ENCODE data around the gene ZNF771. TPM values are rescaled to one million over a fixed set of nuclear protein-coding genes. Genes with fewer than 3 reads are reported as not detected.

ZNF771 gene
- total and polyA plus RNA-seq, 2 donors (not counting 3 experiments of a cell fraction or from before 2014, with no cell fraction given) = 11.7 to 16.8 TPM

DNA sequence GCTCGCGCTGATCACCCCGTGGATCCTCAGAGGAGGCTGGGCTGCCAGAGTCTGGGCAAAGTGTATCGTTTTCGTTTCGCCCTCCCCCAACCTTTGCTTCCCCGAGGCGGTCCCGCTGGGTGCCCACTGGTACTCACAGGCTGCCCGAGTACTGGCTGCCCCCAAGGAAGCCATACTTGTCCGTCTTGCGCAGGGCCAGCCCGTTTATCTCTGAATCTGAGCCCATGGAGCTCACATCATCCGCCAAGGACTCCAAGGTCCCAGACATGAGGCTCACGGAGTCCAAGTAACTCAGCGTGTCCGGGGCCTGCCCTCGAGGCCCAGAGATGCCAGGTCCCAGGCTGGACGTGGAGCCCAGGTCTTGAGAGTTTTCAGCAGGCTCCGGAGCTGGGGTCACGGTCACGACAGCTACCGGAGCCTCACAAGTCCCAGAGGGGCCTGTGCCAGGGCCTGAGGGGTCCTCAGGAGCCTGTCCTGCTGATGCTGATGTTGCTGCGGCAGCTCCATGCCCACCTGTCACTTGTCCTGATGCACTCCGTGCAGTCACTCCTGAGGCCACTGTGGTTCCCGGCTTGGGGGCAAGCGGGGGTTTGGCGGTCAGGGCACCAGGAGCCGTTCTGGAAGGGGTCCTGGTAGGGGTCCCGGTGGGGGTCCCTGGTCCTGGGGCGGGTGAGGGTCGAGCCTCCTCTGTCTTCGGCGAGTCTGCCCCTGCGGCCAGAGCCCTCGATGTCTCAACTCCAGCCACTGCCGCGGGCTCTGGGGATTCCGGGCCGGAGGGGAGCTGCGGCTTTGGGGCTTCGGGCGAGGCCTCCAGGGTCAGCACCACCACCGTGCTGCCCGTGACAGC is 38.1 kb upstream of the ZNF771 start:
- H4K20me1 ChIP-seq (replicated peaks; ENCODE audit: control insufficient read depth, extremely low read depth, insufficient read depth, low read length) = no peaks in the 10 kb centered on the region
- TF ChIP-seq GATA2 (IDR thresholded peaks at IDR 0.05; ENCODE audit: insufficient read depth, insufficient read length, low read depth, low read length) = no peak
- TF ChIP-seq FOS (IDR thresholded peaks at IDR 0.05; ENCODE audit: borderline replicate concordance, insufficient read depth, low read length) = no peak
- no peak for TF ChIP-seq CTCF (IDR thresholded peaks at IDR 0.05; ENCODE audit: extremely low read depth in 1 of 2, insufficient read depth in 1 of 2, low read depth in 1 of 2, low read length in 2 of 2)
- TF ChIP-seq MYC (IDR thresholded peaks at IDR 0.05; ENCODE audit: low read depth, low read length) = no peak
- no peak for TF ChIP-seq POLR2A (IDR thresholded peaks at IDR 0.05; ENCODE audit: low read depth, low read length)
- TF ChIP-seq JUN (IDR thresholded peaks at IDR 0.05; ENCODE audit: borderline replicate concordance, insufficient read depth, insufficient read length, low read depth) = no peak
- TF ChIP-seq, protein P1, sequence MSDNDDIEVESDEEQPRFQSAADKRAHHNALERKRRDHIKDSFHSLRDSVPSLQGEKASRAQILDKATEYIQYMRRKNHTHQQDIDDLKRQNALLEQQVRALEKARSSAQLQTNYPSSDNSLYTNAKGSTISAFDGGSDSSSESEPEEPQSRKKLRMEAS (IDR thresholded peaks at IDR 0.05; ENCODE audit: insufficient read depth, insufficient read length) = no peak
- no peak for TF ChIP-seq POLR2AphosphoS5 (IDR thresholded peaks at IDR 0.05; ENCODE audit: insufficient read depth, low read depth, low read length)
- TF ChIP-seq EZH2 (IDR thresholded peaks at IDR 0.05; ENCODE audit: borderline replicate concordance, low read depth, low read length, severe bottlenecking) = no peak
- no peaks in the 10 kb centered on the region for H3K9me1 ChIP-seq (replicated peaks; ENCODE audit: control insufficient read depth, extremely low read depth, insufficient read depth, low read length)
- dilution Hi-C loops (cut with MboI; ENCODE audit: extremely low pct_ligation_motif_present, low sequenced_read_pairs) (no loop called here), intact Hi-C loops (cut with micrococcal nuclease) (no loop called here)
- peak overlapping the region; percentile 42 for H3K27ac ChIP-seq (ENCODE audit: insufficient read depth, low read depth, low read length)
- FAIRE-seq = no peak
- H3K27me3 ChIP-seq (ENCODE audit: control insufficient read depth in 2 of 2, insufficient read depth in 2 of 2, low read length in 2 of 2) = no peaks in the 10 kb centered on the region
- ChIA-PET POLR2A (interaction anchor here (0.8 kb wide), 1 partner anchor 26 kb away, joined by 3 read pairs; the partner anchor contains the start of gene ZNF48), CTCF (interaction anchor here (1.0 to 3.1 kb wide), 3 partner anchors 26 to 277 kb away, joined by 3 to 12 read pairs (median 6); partner anchors contain the start of genes TBX6 and ZNF48)
- H3K4me1 ChIP-seq (ENCODE audit: control insufficient read depth, extremely low read depth, insufficient read depth, low read length) = peaks cover 24% of the 10 kb centered on the region
- peaks cover 6 to 10% of the 10 kb centered on the region in 2 experiments for H3K36me3 ChIP-seq (ENCODE audit: control insufficient read depth in 2 of 2, extremely low read depth in 1 of 2, insufficient read depth in 2 of 2, low read length in 2 of 2)
- TSS peak; percentile 12 for BruUV-seq (replicated peaks)
- DNase-seq (ENCODE audit: low read depth, low spot score) = peak; percentile 31
- peaks cover 55% of the 10 kb centered on the region for H3K79me2 ChIP-seq (ENCODE audit: control insufficient read depth, insufficient read depth, low read length)
- no peak overlapping the region for H2AFZ ChIP-seq (ENCODE audit: low read depth, low read length)
- peak overlapping the region; percentile 49 to 83 (median 70) for H3K4me3 ChIP-seq (replicated peaks in 1 of 3; ENCODE audit: insufficient read depth in 1 of 3, low read depth in 1 of 3, low read length in 3 of 3)
- H3K4me2 ChIP-seq (ENCODE audit: insufficient read depth, low read length) = peak overlapping the region; percentile 88
- peak overlapping the region; percentile 53 for H3K9ac ChIP-seq (replicated peaks; ENCODE audit: extremely low read depth, insufficient read depth, low read length)
- H3K9me3 ChIP-seq (replicated peaks; ENCODE audit: control insufficient read depth, insufficient read depth, low read length) = no peaks in the 10 kb centered on the region

All from endothelial cell of umbilical vein (primary cell).